Panc1 (cell line): ENCODE measurements around the gene CHCHD6.

ENCODE experiments used
- CTCF ChIP-seq: fragments of 450-650 bp; IDR thresholded peaks from 2 replicates; pipeline ENCODE4 v1.5.1; 2017; ENCODE audit warnings: mild to moderate bottlenecking
- POLR2AphosphoS5 ChIP-seq: IDR thresholded peaks from 2 replicates; pipeline ENCODE4 v1.6.1; 2012; ENCODE audit warnings: mild to moderate bottlenecking, low read depth, low read length, moderate library complexity
- SIN3A ChIP-seq: IDR thresholded peaks from 2 replicates; pipeline ENCODE4 v1.6.1; 2012; ENCODE audit warnings: low read depth, mild to moderate bottlenecking, low read length, moderate library complexity, borderline replicate concordance; ENCODE audit not compliant: insufficient read depth

DNA sequence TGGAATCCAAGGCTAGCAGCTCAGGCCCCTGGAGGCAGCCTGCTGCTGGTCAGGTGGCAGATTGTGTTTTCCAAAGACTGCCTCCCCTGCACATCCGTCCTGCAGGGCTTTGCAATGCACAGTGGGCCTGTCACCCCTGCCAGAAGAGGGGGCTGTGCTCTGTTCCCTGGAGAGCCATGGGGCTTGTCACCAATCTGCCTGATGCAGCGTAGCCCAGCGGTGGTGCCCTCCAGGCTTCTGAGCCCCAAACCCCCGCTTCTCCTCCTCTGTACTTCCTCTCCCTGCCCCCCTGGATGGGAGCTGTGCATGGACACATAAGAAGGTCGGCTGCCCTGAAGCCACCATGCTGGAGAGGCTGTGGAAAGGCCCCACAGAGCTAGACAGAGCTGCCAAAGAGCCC, 268.8 kb downstream of the CHCHD6 start:
- TF ChIP-seq POLR2AphosphoS5 (no peak), CTCF (no peak), SIN3A (no peak)
